ENCODE measurements around the gene DUT.

- TF ChIP-seq CTCF (IDR thresholded peaks at IDR 0.05; ENCODE audit: insufficient read depth, low read depth, low read length) = no peak
- TF ChIP-seq EZH2 (IDR thresholded peaks at IDR 0.05; ENCODE audit: insufficient read depth, low read length) = no peak
Measured at GRCh38 chr15:48318131-48318530, 13.1 kb upstream of the DUT start.
